Measurements from ENCODE around the gene G6PC1. TPM values are rescaled to one million over a fixed set of nuclear protein-coding genes. Genes with fewer than 3 reads are reported as not detected.

Gene G6PC1
- total RNA-seq, 4 donors from 2014 or later: not detected

GRCh38 chr17:42928714-42929496 is 28.3 kb downstream of the G6PC1 start:
- Histone ChIP-seq H3K27ac (peak overlapping the region in 3 of 4 donors; percentile 43 to 73 (median 65)), H3K4me3 (no peak overlapping the region), H3K4me1 (peaks cover 0 to 9% (median 0%) of the 10 kb centered on the region in 4 donors), H3K36me3 (no peaks in the 10 kb centered on the region), H3K27me3 (no peaks in the 10 kb centered on the region), H3K9me3 (no peaks in the 10 kb centered on the region)
- TF ChIP-seq, protein P1, sequence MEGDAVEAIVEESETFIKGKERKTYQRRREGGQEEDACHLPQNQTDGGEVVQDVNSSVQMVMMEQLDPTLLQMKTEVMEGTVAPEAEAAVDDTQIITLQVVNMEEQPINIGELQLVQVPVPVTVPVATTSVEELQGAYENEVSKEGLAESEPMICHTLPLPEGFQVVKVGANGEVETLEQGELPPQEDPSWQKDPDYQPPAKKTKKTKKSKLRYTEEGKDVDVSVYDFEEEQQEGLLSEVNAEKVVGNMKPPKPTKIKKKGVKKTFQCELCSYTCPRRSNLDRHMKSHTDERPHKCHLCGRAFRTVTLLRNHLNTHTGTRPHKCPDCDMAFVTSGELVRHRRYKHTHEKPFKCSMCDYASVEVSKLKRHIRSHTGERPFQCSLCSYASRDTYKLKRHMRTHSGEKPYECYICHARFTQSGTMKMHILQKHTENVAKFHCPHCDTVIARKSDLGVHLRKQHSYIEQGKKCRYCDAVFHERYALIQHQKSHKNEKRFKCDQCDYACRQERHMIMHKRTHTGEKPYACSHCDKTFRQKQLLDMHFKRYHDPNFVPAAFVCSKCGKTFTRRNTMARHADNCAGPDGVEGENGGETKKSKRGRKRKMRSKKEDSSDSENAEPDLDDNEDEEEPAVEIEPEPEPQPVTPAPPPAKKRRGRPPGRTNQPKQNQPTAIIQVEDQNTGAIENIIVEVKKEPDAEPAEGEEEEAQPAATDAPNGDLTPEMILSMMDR (IDR thresholded peaks at IDR 0.05): peak; percentile 36 to 68 (median 51)
- TF ChIP-seq POLR2A (IDR thresholded peaks at IDR 0.05): no peak
- TF ChIP-seq EP300 (IDR thresholded peaks at IDR 0.05): peak in 1 of 2 donors; percentile 23
- WGBS, 2 donors: 29 to 48% methylated on average over 9 of the region's 9 CpGs
- peak in 1 of 2 donors; percentile 54 for DNase-seq (ENCODE audit: low spot score in 2 of 2)

- DNase-seq (ENCODE audit: low spot score in 2 of 2): no peak
- TF ChIP-seq, protein P1 (IDR thresholded peaks at IDR 0.05): no peak
- TF ChIP-seq POLR2A (IDR thresholded peaks at IDR 0.05) (no peak), EP300 (IDR thresholded peaks at IDR 0.05) (no peak)
- peak overlapping the region in 1 of 4 donors; percentile 73 for H3K27ac ChIP-seq
- H3K4me3 ChIP-seq: no peak overlapping the region
- no peaks in the 10 kb centered on the region for H3K36me3 ChIP-seq
- WGBS, 2 donors: 80 to 81% methylated on average over 1 of the region's 1 CpG
- H3K4me1 ChIP-seq: peaks cover 0 to 9% (median 0%) of the 10 kb centered on the region in 4 donors
- no peaks in the 10 kb centered on the region for H3K9me3 ChIP-seq
- H3K27me3 ChIP-seq: no peaks in the 10 kb centered on the region
These were observed 28.9 kb downstream of the G6PC1 start for GRCh38 chr17:42929497-42929844.

- DNase-seq (ENCODE audit: low spot score in 2 of 2): peak in 1 of 2 donors; percentile 28
- H3K9me3 ChIP-seq: no peaks in the 10 kb centered on the region
- no peak overlapping the region for H3K27ac ChIP-seq
- WGBS, 2 donors: 34 to 38% methylated on average over 9 of the region's 9 CpGs
- TF ChIP-seq EP300 (IDR thresholded peaks at IDR 0.05) (no peak), POLR2A (IDR thresholded peaks at IDR 0.05) (no peak)
- TF ChIP-seq, protein P1 (IDR thresholded peaks at IDR 0.05): peak; percentile 25 to 66 (median 50)
- no peak overlapping the region for H3K4me3 ChIP-seq
- H3K27me3 ChIP-seq: no peaks in the 10 kb centered on the region
- H3K4me1 ChIP-seq: peaks cover 0 to 4% (median 0%) of the 10 kb centered on the region in 4 donors
- no peaks in the 10 kb centered on the region for H3K36me3 ChIP-seq
These were observed 37.4 kb downstream of the G6PC1 start for GRCh38 chr17:42937712-42938596.

- Histone ChIP-seq H3K9me3 (no peaks in the 10 kb centered on the region), H3K4me3 (no peak overlapping the region), H3K27me3 (no peaks in the 10 kb centered on the region), H3K4me1 (no peaks in the 10 kb centered on the region), H3K27ac (no peak overlapping the region), H3K36me3 (peaks cover 0 to 14% (median 0%) of the 10 kb centered on the region in 3 donors)
- DNase-seq (ENCODE audit: low spot score in 2 of 2): no peak
- TF ChIP-seq, protein P1 (IDR thresholded peaks at IDR 0.05): no peak
- TF ChIP-seq EP300 (IDR thresholded peaks at IDR 0.05): no peak
- no peak for TF ChIP-seq POLR2A (IDR thresholded peaks at IDR 0.05)
- 44 to 49% methylated on average over 3 of the region's 3 CpGs for WGBS, 2 donors
These were observed 43.6 kb downstream of the G6PC1 start for GRCh38 chr17:42944211-42944610.

All from tibial nerve (tissue), 4 donors.